ENCODE measurements around the gene RPS29. TPM values are rescaled to one million over a fixed set of nuclear protein-coding genes. Genes with fewer than 3 reads are reported as not detected.

RPS29 gene
- total RNA-seq, 2 donors from 2014 or later = 895 to 1,080 TPM

DNA sequence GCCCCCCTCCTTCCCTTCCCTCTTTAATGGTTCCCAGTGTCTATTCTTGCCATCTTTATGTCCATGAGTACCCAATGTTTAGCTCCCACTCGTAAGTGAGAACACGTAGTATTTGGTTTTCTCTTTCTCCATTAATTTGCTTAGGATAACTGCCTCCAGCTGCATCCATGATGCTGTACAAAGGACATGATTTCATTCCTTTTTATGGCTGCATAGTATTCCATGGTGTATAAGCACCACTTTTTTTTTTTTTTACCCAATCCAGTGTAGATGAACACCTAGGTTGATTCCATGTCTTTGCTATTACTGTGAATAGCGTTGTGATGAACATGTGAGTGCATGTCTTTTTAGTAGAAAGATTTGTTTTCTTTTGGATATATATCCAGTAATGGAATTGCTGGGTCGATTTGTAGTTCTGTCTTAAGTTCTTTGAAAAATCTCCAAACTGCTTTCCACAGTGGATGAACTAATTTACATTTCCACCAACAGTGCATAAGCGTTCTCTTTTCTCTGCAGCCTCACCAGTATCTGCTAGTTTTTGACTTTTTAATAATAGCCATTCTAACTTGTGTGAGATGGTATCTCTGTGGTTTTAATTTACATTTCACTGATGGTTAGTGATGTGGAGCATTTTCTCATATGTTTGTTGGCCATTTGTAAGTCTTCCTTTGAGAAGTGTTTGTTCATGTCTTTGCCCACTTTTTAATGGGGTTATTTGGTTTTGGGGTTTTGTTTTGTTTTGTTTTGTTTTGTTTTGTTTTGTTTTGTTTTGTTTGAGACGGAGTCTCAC, 26.0 kb downstream of the RPS29 start:
- ATAC-seq = no peak
- intact Hi-C loops (cut with DNase I) = no loop called here
- no peak for DNase-seq

DNA sequence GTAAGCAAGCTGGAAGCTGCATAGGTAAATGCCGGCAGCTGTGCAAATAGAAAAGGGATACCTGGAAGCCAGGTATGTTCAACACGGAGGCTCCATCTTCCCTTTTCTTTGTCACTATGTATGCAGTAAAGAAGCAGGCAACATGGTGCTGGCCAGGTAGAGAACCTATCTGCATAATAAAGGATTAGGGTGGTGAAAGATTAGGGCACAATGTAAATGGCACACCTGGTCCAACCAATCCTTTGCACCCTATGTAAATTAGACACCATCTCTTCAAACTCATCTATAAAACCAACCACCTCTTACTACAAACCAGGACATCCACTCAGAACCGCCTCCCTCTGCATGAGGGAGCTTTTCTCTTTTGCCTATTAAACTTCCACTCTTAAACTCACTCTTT, 32.3 kb downstream of the RPS29 start:
- ATAC-seq (no peak), DNase-seq (no peak)
- intact Hi-C loops (cut with DNase I) = no loop called here

- no peak for DNase-seq
- intact Hi-C loops (cut with DNase I) = no loop called here
- no peak for ATAC-seq
Measured at GRCh38 chr14:49553106-49553505, 33.1 kb downstream of the RPS29 start.

DNA sequence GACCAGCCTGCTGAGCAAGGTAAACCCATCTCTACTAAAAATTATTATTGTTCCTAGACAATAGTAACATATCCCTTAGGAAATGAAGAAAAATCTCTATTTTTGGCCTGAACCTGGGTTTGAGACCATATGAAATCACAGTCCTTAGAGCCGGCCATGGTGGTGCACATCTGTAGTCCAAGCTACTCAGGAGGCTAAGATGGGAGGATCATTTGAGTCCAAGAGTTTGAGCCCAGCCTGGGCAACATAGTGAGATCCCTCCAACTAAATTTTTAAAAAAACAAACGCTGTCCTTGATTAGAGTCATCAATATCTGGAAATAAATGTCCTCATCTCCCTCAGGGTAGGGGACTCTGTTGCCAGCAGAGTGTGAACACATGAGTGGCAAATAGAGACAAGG, 34.6 kb downstream of the RPS29 start:
- ATAC-seq (no peak), DNase-seq (no peak)
- intact Hi-C loops (cut with DNase I) = no loop called here

DNA sequence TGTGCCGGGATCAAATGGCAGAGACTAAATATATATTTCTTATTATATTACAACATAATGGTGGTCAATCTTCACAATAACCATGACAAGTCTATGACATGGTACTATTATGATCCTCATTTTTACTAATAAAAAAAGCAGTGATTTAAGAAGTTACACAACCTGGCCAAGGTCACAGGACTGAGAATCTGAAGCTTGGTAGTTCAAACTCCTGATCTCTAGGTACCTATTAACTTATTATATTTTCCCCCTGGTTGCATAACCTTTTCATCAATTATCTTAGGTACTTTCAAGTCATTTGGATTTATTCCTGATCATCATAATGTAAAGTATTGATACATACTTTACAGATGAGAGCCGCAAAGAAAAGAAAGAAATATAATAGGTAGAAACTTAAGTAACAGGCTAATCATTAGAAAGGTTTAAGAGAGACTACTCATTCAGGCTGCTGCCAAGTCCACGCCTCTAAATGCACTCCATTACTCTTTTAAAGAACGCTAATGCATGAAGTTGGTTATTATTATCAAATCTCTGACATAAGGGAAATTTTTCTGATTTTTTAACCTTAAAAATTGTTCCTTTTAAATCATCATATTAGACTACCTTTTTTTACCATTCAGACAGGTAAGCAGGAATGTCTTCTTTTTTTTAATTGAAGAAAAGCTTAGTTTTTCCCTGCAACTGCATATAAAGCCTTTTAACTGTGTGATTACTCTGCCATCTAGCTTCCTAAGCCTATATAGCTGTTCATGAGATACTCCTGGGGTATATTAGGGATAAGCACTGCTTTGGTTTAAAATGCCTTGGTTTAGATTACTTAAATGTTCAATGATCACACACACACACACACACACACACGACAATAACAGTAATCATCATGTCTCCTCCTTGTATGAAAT, 35.6 kb downstream of the RPS29 start:
- DNase-seq = no peak
- intact Hi-C loops (cut with DNase I) = no loop called here
- peak in 1 of 2 donors; percentile 57 for ATAC-seq

DNA sequence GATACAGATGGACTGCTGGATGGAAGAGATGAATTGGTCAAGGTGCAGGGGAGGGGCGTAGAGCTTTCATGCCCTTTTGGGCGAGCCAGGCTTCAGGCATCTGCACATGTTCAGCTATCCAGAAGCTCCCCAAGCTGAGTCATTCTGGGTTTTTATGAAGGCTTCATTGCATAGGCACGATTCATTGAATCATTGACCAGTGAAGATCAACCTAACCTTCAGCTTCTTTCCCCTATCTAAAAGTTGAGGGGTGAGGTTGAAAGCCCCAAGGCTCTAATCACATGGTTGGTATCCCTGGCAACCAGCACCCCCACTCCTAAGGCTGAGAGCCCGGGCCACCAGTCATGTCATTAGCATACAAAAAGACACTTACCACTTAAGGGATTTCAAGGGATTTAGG, 36.3 kb downstream of the RPS29 start:
- DNase-seq = no peak
- ATAC-seq = peak in 1 of 2 donors; percentile 53
- intact Hi-C loops (cut with DNase I) = no loop called here

DNA sequence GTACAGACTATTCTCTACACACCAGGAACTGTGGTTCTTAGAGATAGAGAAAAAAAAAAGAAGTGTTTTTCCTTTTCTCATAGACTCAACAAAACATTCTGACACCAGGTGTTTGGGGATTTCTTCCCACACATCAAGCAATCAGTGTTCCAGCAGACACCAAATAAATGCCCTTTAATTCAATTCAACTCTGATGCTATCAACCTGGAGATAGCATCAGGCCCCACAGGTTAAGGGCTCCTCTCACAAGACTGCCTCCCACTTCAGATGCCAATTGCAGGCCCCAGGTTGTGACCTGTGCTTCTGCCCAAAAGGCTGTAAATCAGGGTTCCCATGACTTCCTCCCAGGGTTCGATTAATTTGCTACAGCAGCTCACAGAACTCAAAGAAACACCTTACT, 36.7 kb downstream of the RPS29 start:
- no peak for DNase-seq
- intact Hi-C loops (cut with DNase I) = no loop called here
- no peak for ATAC-seq

- intact Hi-C loops (cut with DNase I) = no loop called here
- ATAC-seq = no peak
- DNase-seq = no peak
Measured at GRCh38 chr14:49546766-49547165, 39.4 kb downstream of the RPS29 start.

DNA sequence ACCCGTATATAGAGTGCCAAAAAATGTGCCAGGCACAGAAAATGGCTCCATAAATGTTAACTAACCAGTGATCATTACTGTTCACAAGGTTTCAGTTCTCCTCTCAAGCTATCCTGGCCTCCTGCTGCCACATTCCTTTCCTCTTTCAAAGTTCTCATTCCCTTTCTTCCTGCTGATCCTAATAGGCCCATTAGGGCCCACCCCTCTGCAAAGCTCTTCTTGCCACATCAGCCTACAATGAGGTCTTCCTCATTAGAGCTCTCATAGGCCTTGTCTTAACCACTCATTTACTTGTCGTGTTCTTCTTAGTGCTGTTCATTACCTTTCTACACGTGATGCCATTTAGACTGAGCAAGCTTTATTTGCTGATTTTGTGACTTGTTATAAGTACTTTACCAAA, 40.5 kb downstream of the RPS29 start:
- intact Hi-C loops (cut with DNase I) = no loop called here
- no peak for ATAC-seq
- no peak for DNase-seq

GRCh38 chr14:49545071-49545470, 41.1 kb downstream of the RPS29 start:
- ATAC-seq = no peak
- intact Hi-C loops (cut with DNase I) = no loop called here
- DNase-seq = no peak

DNA sequence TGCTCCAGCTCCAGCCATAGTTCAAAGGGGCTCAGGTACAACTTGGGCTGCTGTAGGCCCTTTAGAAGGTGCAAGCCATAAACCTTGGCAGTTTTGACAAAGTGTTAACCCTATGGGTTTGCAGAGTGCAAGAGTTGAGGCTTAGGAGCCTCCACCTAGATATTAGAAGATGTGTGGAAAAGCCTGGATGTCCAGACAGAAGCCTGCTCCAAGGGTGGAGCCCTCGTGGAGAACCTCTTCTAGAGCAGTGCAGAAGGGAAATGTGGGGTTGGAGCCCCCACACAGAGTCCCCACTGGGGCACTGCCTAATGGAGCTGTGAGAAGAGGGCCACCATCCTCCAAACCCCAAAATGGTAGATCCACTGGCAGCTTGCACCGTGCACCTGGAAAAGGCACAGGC, 45.1 kb downstream of the RPS29 start:
- intact Hi-C loops (cut with DNase I) = no loop called here
- ATAC-seq = no peak

GRCh38 chr14:49538852-49539251, 47.3 kb downstream of the RPS29 start:
- DNase-seq = no peak
- ATAC-seq = peak in 1 of 2 donors; percentile 57
- intact Hi-C loops (cut with DNase I) = no loop called here

More for the DNA sequence above, 45.1 kb downstream of the RPS29 start:
- DNase-seq = no peak

Other genes with a start within 250 kb of the RPS29 start
- 1 to 10 TPM; 6.2 to 7.4 TPM for gene LRR1, start 12.6 kb upstream of the RPS29 start, total RNA-seq
- 100 to 1,000 TPM; 131 to 149 TPM for gene RPL36AL, start 34.2 kb upstream of the RPS29 start, total RNA-seq
- gene MGAT2, start 34.4 kb upstream of the RPS29 start, total RNA-seq = 10 to 100 TPM; 16.6 to 24.7 TPM
- gene DNAAF2, start 48.9 kb upstream of the RPS29 start, total RNA-seq = 1 to 10 TPM; 4.9 to 7.0 TPM
- 1 to 10 TPM; 1.0 to 1.2 TPM for gene POLE2, start 101.8 kb upstream of the RPS29 start, total RNA-seq
- gene KLHDC1, start 106.7 kb upstream of the RPS29 start, total RNA-seq = 10 to 100 TPM in 1 of 2 donors, 1 to 10 TPM in 1; 6.5 to 11.8 TPM
- 10 to 100 TPM; 54.8 to 67.1 TPM for gene KLHDC2, start 181.8 kb upstream of the RPS29 start, total RNA-seq